GOT3 (cell line): Measurements from ENCODE around the gene ARHGEF28.

ENCODE experiments used
- DNase-seq: peaks from one replicate; lab custom pipeline; 2025; ENCODE audit warnings: mixed read lengths; lab: John Stamatoyannopoulos, UW

ARHGEF28 gene

GRCh38 chr5:73692166-73692640, 66.2 kb downstream of the ARHGEF28 start:
- no peak for DNase-seq

- DNase-seq: no peak
Observed at GRCh38 chr5:73692981-73693380, 67.0 kb downstream of the ARHGEF28 start.

- DNase-seq: no peak
Observed at GRCh38 chr5:73693573-73694061, 67.6 kb downstream of the ARHGEF28 start.

GRCh38 chr5:73694089-73694488, 68.1 kb downstream of the ARHGEF28 start:
- no peak for DNase-seq

- DNase-seq: no peak
Observed at GRCh38 chr5:73698011-73698410, 72.0 kb downstream of the ARHGEF28 start.

- DNase-seq: no peak
Observed at GRCh38 chr5:73701566-73701965, 75.6 kb downstream of the ARHGEF28 start.

- no peak for DNase-seq
Observed at GRCh38 chr5:73702534-73702933, 76.5 kb downstream of the ARHGEF28 start.

- no peak for DNase-seq
Observed at GRCh38 chr5:73702951-73703350, 77.0 kb downstream of the ARHGEF28 start.

- DNase-seq: no peak
Observed at GRCh38 chr5:73705364-73705763, 79.4 kb downstream of the ARHGEF28 start.

GRCh38 chr5:73706963-73707362, 81.0 kb downstream of the ARHGEF28 start:
- no peak for DNase-seq

GRCh38 chr5:73709536-73710129, 83.6 kb downstream of the ARHGEF28 start:
- no peak for DNase-seq

- no peak for DNase-seq
Observed at GRCh38 chr5:73716284-73716808, 90.3 kb downstream of the ARHGEF28 start.

- DNase-seq: no peak
Observed at GRCh38 chr5:73718762-73719161, 92.8 kb downstream of the ARHGEF28 start.

GRCh38 chr5:73719632-73720031, 93.6 kb downstream of the ARHGEF28 start:
- no peak for DNase-seq

GRCh38 chr5:73722231-73722630, 96.2 kb downstream of the ARHGEF28 start:
- DNase-seq: no peak

- DNase-seq: no peak
Observed at GRCh38 chr5:73726071-73726470, 100.1 kb downstream of the ARHGEF28 start.

GRCh38 chr5:73726606-73727231, 100.7 kb downstream of the ARHGEF28 start:
- no peak for DNase-seq

- DNase-seq: no peak
Observed at GRCh38 chr5:73727470-73727869, 101.5 kb downstream of the ARHGEF28 start.

GRCh38 chr5:73728493-73729273, 102.7 kb downstream of the ARHGEF28 start:
- no peak for DNase-seq

- DNase-seq: no peak
Observed at GRCh38 chr5:73729329-73729728, 103.3 kb downstream of the ARHGEF28 start.

- no peak for DNase-seq
Observed at GRCh38 chr5:73732045-73732444, 106.0 kb downstream of the ARHGEF28 start.

GRCh38 chr5:73733219-73733618, 107.2 kb downstream of the ARHGEF28 start:
- no peak for DNase-seq
